Measurements from ENCODE around the gene AKNA. TPM values are rescaled to one million over a fixed set of nuclear protein-coding genes. Genes with fewer than 3 reads are reported as not detected.
A peak's percentile ranks its signal among the peaks of the same experiment; 100 is the strongest.
"Not testable (repeated sequence)": the region's sequence is repeated elsewhere in the genome, so short reads cannot be mapped to it uniquely, and the experiment has no call there.

AKNA gene
- total and polyA plus RNA-seq, 5 donors from 2014 or later: 11.9 to 381 (median 14.6) TPM

GRCh38 chr9:114323849-114324248, 63.9 kb downstream of the AKNA start:
- H3K36me3 ChIP-seq (ENCODE audit: control insufficient read depth, insufficient read depth, low read length): not testable (repeated sequence)

GRCh38 chr9:114322831-114323531, 64.8 kb downstream of the AKNA start, which contains the start of gene ORM1:
Gene ORM1, plus strand, starts transcription at chr9:114323098. Its CDS starts 36 bp downstream, at chr9:114323134.
- H3K9me3 ChIP-seq (ENCODE audit: control insufficient read depth in 2 of 2, low read length in 2 of 2); H3K9me3 Mint-ChIP-seq; H3K27ac ChIP-seq (ENCODE audit: insufficient read depth, low read length, poor library complexity, severe bottlenecking); H3K4me3 ChIP-seq (ENCODE audit: low read depth, low read length); DNase-seq; H3K36me3 Mint-ChIP-seq; H3K4me3 Mint-ChIP-seq; H3K27me3 ChIP-seq (ENCODE audit: control insufficient read depth, insufficient read depth, low read length); H3K4me1 ChIP-seq (ENCODE audit: control insufficient read depth, insufficient read depth, low read length, poor library complexity, severe bottlenecking); H3K27ac Mint-ChIP-seq; H3K4me1 Mint-ChIP-seq; H3K36me3 ChIP-seq (ENCODE audit: control insufficient read depth, insufficient read depth, low read length): not testable (repeated sequence)
- peak in 1 of 2 donors; percentile 19 for ATAC-seq (ENCODE audit: low read depth in 2 of 2)
- peaks cover 20% of the 10 kb centered on the region for H3K27me3 Mint-ChIP-seq

More at GRCh38 chr9:114323849-114324248, 63.9 kb downstream of the AKNA start:
- H3K4me1 ChIP-seq (ENCODE audit: control insufficient read depth, insufficient read depth, low read length, poor library complexity, severe bottlenecking); H3K9me3 ChIP-seq (ENCODE audit: control insufficient read depth in 2 of 2, low read length in 2 of 2); H3K27ac ChIP-seq (ENCODE audit: insufficient read depth, low read length, poor library complexity, severe bottlenecking); DNase-seq; H3K9me3 Mint-ChIP-seq; H3K4me1 Mint-ChIP-seq; H3K27ac Mint-ChIP-seq; ATAC-seq (ENCODE audit: low read depth in 2 of 2); H3K4me3 ChIP-seq (ENCODE audit: low read depth, low read length); H3K27me3 ChIP-seq (ENCODE audit: control insufficient read depth, insufficient read depth, low read length); H3K4me3 Mint-ChIP-seq; H3K36me3 Mint-ChIP-seq: not testable (repeated sequence)
- peaks cover 15% of the 10 kb centered on the region for H3K27me3 Mint-ChIP-seq

- not testable (repeated sequence) for H3K9me3 ChIP-seq (ENCODE audit: control insufficient read depth in 2 of 2, low read length in 2 of 2); DNase-seq; H3K36me3 ChIP-seq (ENCODE audit: control insufficient read depth, insufficient read depth, low read length); H3K4me3 Mint-ChIP-seq; H3K4me3 ChIP-seq (ENCODE audit: low read depth, low read length); H3K36me3 Mint-ChIP-seq; H3K27me3 ChIP-seq (ENCODE audit: control insufficient read depth, insufficient read depth, low read length); H3K9me3 Mint-ChIP-seq; H3K27ac Mint-ChIP-seq; H3K27ac ChIP-seq (ENCODE audit: insufficient read depth, low read length, poor library complexity, severe bottlenecking); H3K4me1 Mint-ChIP-seq; ATAC-seq (ENCODE audit: low read depth in 2 of 2); H3K4me1 ChIP-seq (ENCODE audit: control insufficient read depth, insufficient read depth, low read length, poor library complexity, severe bottlenecking)
- peaks cover 20% of the 10 kb centered on the region for H3K27me3 Mint-ChIP-seq
These were observed 65.5 kb downstream of the AKNA start for GRCh38 chr9:114322160-114322818.

GRCh38 chr9:114321759-114322158, 66.0 kb downstream of the AKNA start:
- DNase-seq (no peak), ATAC-seq (ENCODE audit: low read depth in 2 of 2) (no peak)
- Histone ChIP-seq H3K27me3 (ENCODE audit: control insufficient read depth, insufficient read depth, low read length) (no peaks in the 10 kb centered on the region), H3K4me1 (ENCODE audit: control insufficient read depth, insufficient read depth, low read length, poor library complexity, severe bottlenecking) (no peaks in the 10 kb centered on the region), H3K4me3 (ENCODE audit: low read depth, low read length) (no peak overlapping the region), H3K27ac (ENCODE audit: insufficient read depth, low read length, poor library complexity, severe bottlenecking) (no peak overlapping the region), H3K36me3 (ENCODE audit: control insufficient read depth, insufficient read depth, low read length) (no peaks in the 10 kb centered on the region), H3K9me3 (ENCODE audit: control insufficient read depth in 2 of 2, low read length in 2 of 2) (no peaks in the 10 kb centered on the region)
- no peaks in the 10 kb centered on the region for H3K36me3 Mint-ChIP-seq
- no peaks in the 10 kb centered on the region for H3K9me3 Mint-ChIP-seq
- peaks cover 0 to 3% (median 0%) of the 10 kb centered on the region in 4 donors for H3K4me1 Mint-ChIP-seq
- no peak overlapping the region for H3K4me3 Mint-ChIP-seq
- no peak overlapping the region for H3K27ac Mint-ChIP-seq
- H3K27me3 Mint-ChIP-seq: peaks cover 22% of the 10 kb centered on the region

GRCh38 chr9:114320710-114321109, 67.1 kb downstream of the AKNA start:
- not testable (repeated sequence) for H3K9me3 Mint-ChIP-seq; H3K4me1 Mint-ChIP-seq; H3K9me3 ChIP-seq (ENCODE audit: control insufficient read depth in 2 of 2, low read length in 2 of 2); H3K36me3 ChIP-seq (ENCODE audit: control insufficient read depth, insufficient read depth, low read length); H3K36me3 Mint-ChIP-seq; H3K4me1 ChIP-seq (ENCODE audit: control insufficient read depth, insufficient read depth, low read length, poor library complexity, severe bottlenecking); H3K27me3 ChIP-seq (ENCODE audit: control insufficient read depth, insufficient read depth, low read length); H3K4me3 ChIP-seq (ENCODE audit: low read depth, low read length); DNase-seq; H3K27ac Mint-ChIP-seq; H3K27ac ChIP-seq (ENCODE audit: insufficient read depth, low read length, poor library complexity, severe bottlenecking); H3K4me3 Mint-ChIP-seq; ATAC-seq (ENCODE audit: low read depth in 2 of 2)
- H3K27me3 Mint-ChIP-seq: peaks cover 24% of the 10 kb centered on the region

GRCh38 chr9:114319147-114319546, 68.6 kb downstream of the AKNA start:
- H3K9me3 ChIP-seq (ENCODE audit: control insufficient read depth in 2 of 2, low read length in 2 of 2): no peaks in the 10 kb centered on the region
- H3K9me3 Mint-ChIP-seq: no peaks in the 10 kb centered on the region
- no peaks in the 10 kb centered on the region for H3K4me1 ChIP-seq (ENCODE audit: control insufficient read depth, insufficient read depth, low read length, poor library complexity, severe bottlenecking)
- DNase-seq (no peak), ATAC-seq (ENCODE audit: low read depth in 2 of 2) (no peak)
- peaks cover 0 to 3% (median 0%) of the 10 kb centered on the region in 4 donors for H3K4me1 Mint-ChIP-seq
- no peaks in the 10 kb centered on the region for H3K27me3 ChIP-seq (ENCODE audit: control insufficient read depth, insufficient read depth, low read length)
- no peaks in the 10 kb centered on the region for H3K36me3 Mint-ChIP-seq
- H3K36me3 ChIP-seq (ENCODE audit: control insufficient read depth, insufficient read depth, low read length): no peaks in the 10 kb centered on the region
- no peak overlapping the region for H3K4me3 Mint-ChIP-seq
- no peak overlapping the region for H3K27ac ChIP-seq (ENCODE audit: insufficient read depth, low read length, poor library complexity, severe bottlenecking)
- no peak overlapping the region for H3K27ac Mint-ChIP-seq
- H3K27me3 Mint-ChIP-seq: peaks cover 24% of the 10 kb centered on the region
- H3K4me3 ChIP-seq (ENCODE audit: low read depth, low read length): no peak overlapping the region

GRCh38 chr9:114318416-114318815, 69.4 kb downstream of the AKNA start:
- Mint-ChIP-seq H3K4me3 (no peak overlapping the region), H3K27ac (no peak overlapping the region), H3K4me1 (peaks cover 0 to 3% (median 0%) of the 10 kb centered on the region in 4 donors), H3K36me3 (no peaks in the 10 kb centered on the region), H3K9me3 (no peaks in the 10 kb centered on the region), H3K27me3 (peaks cover 24% of the 10 kb centered on the region)
- DNase-seq (no peak), ATAC-seq (ENCODE audit: low read depth in 2 of 2) (no peak)
- no peak overlapping the region for H3K4me3 ChIP-seq (ENCODE audit: low read depth, low read length)
- H3K27ac ChIP-seq (ENCODE audit: insufficient read depth, low read length, poor library complexity, severe bottlenecking): no peak overlapping the region
- no peaks in the 10 kb centered on the region for H3K4me1 ChIP-seq (ENCODE audit: control insufficient read depth, insufficient read depth, low read length, poor library complexity, severe bottlenecking)
- no peaks in the 10 kb centered on the region for H3K9me3 ChIP-seq (ENCODE audit: control insufficient read depth in 2 of 2, low read length in 2 of 2)
- H3K27me3 ChIP-seq (ENCODE audit: control insufficient read depth, insufficient read depth, low read length): no peaks in the 10 kb centered on the region
- no peaks in the 10 kb centered on the region for H3K36me3 ChIP-seq (ENCODE audit: control insufficient read depth, insufficient read depth, low read length)

Measured in CD4-positive, CD25-positive, alpha-beta regulatory T cell (primary cell).